SK-N-SH (cell line): ENCODE results near the gene CAPZA2. TPM values are rescaled to one million over a fixed set of nuclear protein-coding genes. Genes with fewer than 3 reads are reported as not detected.
A peak's percentile ranks its signal among the peaks of the same experiment; 100 is the strongest.
"Not testable (repeated sequence)": the region's sequence is repeated elsewhere in the genome, so short reads cannot be mapped to it uniquely, and the experiment has no call there.

Source experiments
- CTCF ChIA-PET: fragments of 300-600, 350-600 bp; formaldehyde crosslinking; extraction: SDS; loops from one replicate; lab custom pipeline; 2021; lab: Yijun Ruan, JAX
- POLR2A ChIA-PET: fragments of 350-600 bp; sonication (Branson Sonifier 250); formaldehyde crosslinking; extraction: SDS; loops from one replicate; lab custom pipeline; 2020; ENCODE audit warnings: antibody characterized with exemption, inconsistent platforms; lab: Yijun Ruan, JAX
- DNase-seq: peaks from one replicate; pipeline ENCODE4 v3.0.0; 2012
- H2AFZ ChIP-seq: fragments of 200-600 bp; sonication (generic); 2 replicates; pipeline ENCODE4 v1.8.1; 2016; ENCODE audit warnings: antibody characterized with exemption, mild to moderate bottlenecking, low read depth
- H3F3A ChIP-seq: fragments of 200-600 bp; sonication (generic); replicated peaks from 2 replicates; pipeline ENCODE3; 2016; ENCODE audit warnings: antibody characterized with exemption, mild to moderate bottlenecking; ENCODE audit not compliant: insufficient read depth
- H3K27ac ChIP-seq, 2 experiments: fragments of 200-500 bp in 1 of 2; fragments of 200-600 bp in 1 of 2; sonication (Bioruptor generic) in 1 of 2; sonication (generic), shearing (Covaris generic) in 1 of 2; 2 replicates each; pipeline versions ENCODE4 v1.5.1 to v1.6.1; 2014 to 2016; ENCODE audit warnings: low read depth in 2 of 2, inconsistent platforms in 1 of 2, low read length in 1 of 2, mild to moderate bottlenecking in 1 of 2, mixed read lengths in 1 of 2
- H3K27me3 ChIP-seq: fragments of 200-600 bp; sonication (generic), shearing (Covaris generic); 2 replicates; pipeline ENCODE4 v1.6.1; 2016; ENCODE audit warnings: mixed run types; ENCODE audit not compliant: insufficient read depth
- H3K36me3 ChIP-seq, 2 experiments: fragments of 200-500 bp in 1 of 2; fragments of 200-600 bp in 1 of 2; sonication (Bioruptor generic) in 1 of 2; sonication (generic) in 1 of 2; replicated peaks in 1 of 2; 2 replicates each; pipeline versions ENCODE3 to v1.5.1; 2014 to 2016; ENCODE audit warnings: low read length in 1 of 2, mild to moderate bottlenecking in 1 of 2; ENCODE audit not compliant: insufficient read depth in 2 of 2, control insufficient read depth in 1 of 2
- H3K4me1 ChIP-seq, 2 experiments: fragments of 200-500 bp in 1 of 2; fragments of 200-600 bp in 1 of 2; sonication (Bioruptor generic) in 1 of 2; sonication (generic), shearing (Covaris generic) in 1 of 2; 2 replicates each; pipeline versions ENCODE4 v1.5.1 to v1.6.1; 2014 to 2016; ENCODE audit warnings: low read depth in 1 of 2, low read length in 1 of 2, mixed run types in 1 of 2; ENCODE audit not compliant: insufficient read depth in 2 of 2, control insufficient read depth in 1 of 2
- H3K4me2 ChIP-seq: fragments of 200-600 bp; sonication (generic), shearing (Covaris generic); 2 replicates; pipeline ENCODE4 v1.6.1; 2017; ENCODE audit warnings: mixed run types
- H3K4me3 ChIP-seq, 2 experiments: fragments of 200-500 bp in 1 of 2; fragments of 200-600 bp in 1 of 2; sonication (Bioruptor generic) in 1 of 2; sonication (generic), shearing (Covaris generic) in 1 of 2; 2 replicates each; pipeline versions ENCODE4 v1.5.1 to v1.8.1; 2014 to 2016; ENCODE audit warnings: low read depth in 2 of 2, inconsistent platforms in 1 of 2, low read length in 1 of 2, mild to moderate bottlenecking in 1 of 2, mixed read lengths in 1 of 2, moderate library complexity in 1 of 2
- H3K79me2 ChIP-seq: fragments of 200-600 bp; sonication (generic); 2 replicates; pipeline ENCODE4 v1.8.1; 2017; ENCODE audit warnings: mild to moderate bottlenecking; ENCODE audit not compliant: insufficient read depth
- H3K9ac ChIP-seq: fragments of 200-600 bp; sonication (generic); 2 replicates; pipeline ENCODE4 v1.6.1; 2017; ENCODE audit warnings: mixed run types
- H3K9me2 ChIP-seq: fragments of 200-600 bp; sonication (generic); 2 replicates; pipeline ENCODE4 v1.6.1; 2017; ENCODE audit warnings: mixed run types
- H3K9me3 ChIP-seq: fragments of 200-600 bp; sonication (generic); 2 replicates; pipeline ENCODE4 v1.6.1; 2017; ENCODE audit warnings: mixed run types, mild to moderate bottlenecking, moderate library complexity
- H4K20me1 ChIP-seq: fragments of 200-600 bp; sonication (generic); 2 replicates; pipeline ENCODE4 v1.6.1; 2017; ENCODE audit warnings: mild to moderate bottlenecking, mixed run types; ENCODE audit not compliant: insufficient read depth
- GATA2 ChIP-seq: sonication (generic); formaldehyde crosslinking; IDR thresholded peaks from 2 replicates; pipeline ENCODE4 v1.5.0; 2020; ENCODE audit warnings: mild to moderate bottlenecking, missing genetic modification reagents
- RAD21 ChIP-seq: IDR thresholded peaks from 2 replicates; pipeline ENCODE4 v1.6.1; 2012; ENCODE audit warnings: mild to moderate bottlenecking, low read length
- RCOR1 ChIP-seq: fragments of 150-350 bp; IDR thresholded peaks from 2 replicates; pipeline ENCODE4 v1.6.1; 2017; ENCODE audit warnings: antibody characterized with exemption, low read length
- WGBS: methylation state at CpG from one replicate; pipeline ENCODE4 v1.1.6; 2017; ENCODE audit warnings: low lambda C conversion rate; 5-methylcytosine and 5-hydroxymethylcytosine counted together
- polyA plus RNA-seq, 3 experiments: library from polyadenylated mRNA; depleted of rRNA; stranded (reverse); fragments of >200 nt; gene quantifications; 2 replicates each; pipeline ENCODE4 v1.2.3, GENCODE V29; 2012
- TF ChIP-seq, protein P1 (sequence below): IDR thresholded peaks from 2 replicates; pipeline ENCODE4 v1.6.1; 2012; ENCODE audit warnings: mild to moderate bottlenecking, low read depth, low read length, moderate library complexity
- TF ChIP-seq, protein P2 (sequence below): IDR thresholded peaks from 2 replicates; pipeline ENCODE4; 2012
- TF ChIP-seq, protein P3 (sequence below): IDR thresholded peaks from 2 replicates; pipeline ENCODE4 v1.4.0; 2012; ENCODE audit warnings: low read depth, borderline replicate concordance

Gene CAPZA2
- polyA plus RNA-seq, 1 of the 3 experiments (the other 2 are of a cell fraction): 44.6 TPM

DNA sequence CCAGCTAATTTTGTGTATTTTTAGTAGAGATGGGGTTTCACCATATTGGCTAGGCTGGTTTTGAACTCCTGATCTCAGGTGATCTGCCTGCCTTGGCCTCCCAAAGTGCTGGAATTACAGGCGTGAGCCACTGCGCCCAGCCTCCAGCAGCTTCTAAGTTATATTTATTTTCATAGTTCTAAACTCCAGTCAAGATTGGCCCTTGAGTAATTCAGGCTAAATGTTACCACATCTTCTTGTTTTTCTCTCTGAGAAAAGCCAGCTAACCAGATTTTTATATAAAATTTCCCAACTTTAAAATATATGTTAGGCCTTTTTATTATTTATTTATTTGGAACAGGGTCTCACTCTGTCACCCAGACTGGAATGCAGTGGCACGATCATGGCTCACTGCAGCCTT lies 49.0 kb upstream of the CAPZA2 start:
- H3K9ac ChIP-seq, H2AFZ ChIP-seq, POLR2A ChIA-PET, H4K20me1 ChIP-seq, H3K79me2 ChIP-seq, DNase-seq, H3K4me3 ChIP-seq, H3F3A ChIP-seq, H3K27ac ChIP-seq, H3K4me2 ChIP-seq, H3K4me1 ChIP-seq, H3K36me3 ChIP-seq, H3K9me2 ChIP-seq, H3K9me3 ChIP-seq: not testable (repeated sequence)
- 28% methylated on average over 3 of the region's 3 CpGs for WGBS
- CTCF ChIA-PET: interaction anchor here (1.7 to 14.8 kb wide), 5 partner anchors 219 to 641 kb away, joined by 5 to 192 read pairs (median 6); no protein-coding TSS in a partner anchor
- H3K27me3 ChIP-seq: peaks cover 36% of the 10 kb centered on the region; the same call in 1 of the 2 replicates

DNA sequence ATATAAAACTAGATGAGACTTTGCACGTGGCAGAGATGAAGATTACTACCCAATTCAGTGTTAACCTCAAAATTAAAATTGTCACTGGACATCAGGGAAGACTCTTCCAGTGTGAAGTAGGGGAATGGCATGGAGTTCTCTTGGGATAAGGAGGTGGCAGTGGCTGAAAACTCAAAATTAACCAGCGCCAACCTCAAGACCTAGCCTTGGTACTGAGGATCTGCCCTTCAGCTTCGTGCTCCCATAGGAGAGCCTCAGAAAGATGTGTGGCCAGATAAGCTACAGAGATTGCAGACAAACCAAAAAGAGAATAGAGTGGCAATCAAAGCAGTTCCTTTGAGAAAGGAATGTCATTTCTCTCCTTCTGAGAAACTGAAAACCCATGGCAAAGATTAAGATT lies 47.3 kb upstream of the CAPZA2 start:
- 14% methylated on average over 3 of the region's 3 CpGs for WGBS
- H3K4me1 ChIP-seq: no peaks in the 10 kb centered on the region
- H3K9me2 ChIP-seq: no peaks in the 10 kb centered on the region
- no peak overlapping the region for H3K27ac ChIP-seq
- no peak overlapping the region for H3K4me2 ChIP-seq
- no peaks in the 10 kb centered on the region for H3K79me2 ChIP-seq
- no peaks in the 10 kb centered on the region for H4K20me1 ChIP-seq
- no peak overlapping the region for H3K4me3 ChIP-seq
- H3K9ac ChIP-seq: no peak overlapping the region
- H3K27me3 ChIP-seq: peaks cover 28% of the 10 kb centered on the region; the same call in 1 of the 2 replicates
- DNase-seq: no peak
- H3K9me3 ChIP-seq: no peaks in the 10 kb centered on the region
- ChIA-PET POLR2A (no interaction called here), CTCF (interaction anchor here (1.0 to 14.8 kb wide), 5 partner anchors 12 to 643 kb away, joined by 3 to 192 read pairs (median 5); no protein-coding TSS in a partner anchor)
- TF ChIP-seq RCOR1: no peak
- TF ChIP-seq, protein P1, sequence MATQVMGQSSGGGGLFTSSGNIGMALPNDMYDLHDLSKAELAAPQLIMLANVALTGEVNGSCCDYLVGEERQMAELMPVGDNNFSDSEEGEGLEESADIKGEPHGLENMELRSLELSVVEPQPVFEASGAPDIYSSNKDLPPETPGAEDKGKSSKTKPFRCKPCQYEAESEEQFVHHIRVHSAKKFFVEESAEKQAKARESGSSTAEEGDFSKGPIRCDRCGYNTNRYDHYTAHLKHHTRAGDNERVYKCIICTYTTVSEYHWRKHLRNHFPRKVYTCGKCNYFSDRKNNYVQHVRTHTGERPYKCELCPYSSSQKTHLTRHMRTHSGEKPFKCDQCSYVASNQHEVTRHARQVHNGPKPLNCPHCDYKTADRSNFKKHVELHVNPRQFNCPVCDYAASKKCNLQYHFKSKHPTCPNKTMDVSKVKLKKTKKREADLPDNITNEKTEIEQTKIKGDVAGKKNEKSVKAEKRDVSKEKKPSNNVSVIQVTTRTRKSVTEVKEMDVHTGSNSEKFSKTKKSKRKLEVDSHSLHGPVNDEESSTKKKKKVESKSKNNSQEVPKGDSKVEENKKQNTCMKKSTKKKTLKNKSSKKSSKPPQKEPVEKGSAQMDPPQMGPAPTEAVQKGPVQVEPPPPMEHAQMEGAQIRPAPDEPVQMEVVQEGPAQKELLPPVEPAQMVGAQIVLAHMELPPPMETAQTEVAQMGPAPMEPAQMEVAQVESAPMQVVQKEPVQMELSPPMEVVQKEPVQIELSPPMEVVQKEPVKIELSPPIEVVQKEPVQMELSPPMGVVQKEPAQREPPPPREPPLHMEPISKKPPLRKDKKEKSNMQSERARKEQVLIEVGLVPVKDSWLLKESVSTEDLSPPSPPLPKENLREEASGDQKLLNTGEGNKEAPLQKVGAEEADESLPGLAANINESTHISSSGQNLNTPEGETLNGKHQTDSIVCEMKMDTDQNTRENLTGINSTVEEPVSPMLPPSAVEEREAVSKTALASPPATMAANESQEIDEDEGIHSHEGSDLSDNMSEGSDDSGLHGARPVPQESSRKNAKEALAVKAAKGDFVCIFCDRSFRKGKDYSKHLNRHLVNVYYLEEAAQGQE: peak; percentile 82
- H3K36me3 ChIP-seq: no peaks in the 10 kb centered on the region
- no peaks in the 10 kb centered on the region for H3F3A ChIP-seq
- no peak overlapping the region for H2AFZ ChIP-seq

DNA sequence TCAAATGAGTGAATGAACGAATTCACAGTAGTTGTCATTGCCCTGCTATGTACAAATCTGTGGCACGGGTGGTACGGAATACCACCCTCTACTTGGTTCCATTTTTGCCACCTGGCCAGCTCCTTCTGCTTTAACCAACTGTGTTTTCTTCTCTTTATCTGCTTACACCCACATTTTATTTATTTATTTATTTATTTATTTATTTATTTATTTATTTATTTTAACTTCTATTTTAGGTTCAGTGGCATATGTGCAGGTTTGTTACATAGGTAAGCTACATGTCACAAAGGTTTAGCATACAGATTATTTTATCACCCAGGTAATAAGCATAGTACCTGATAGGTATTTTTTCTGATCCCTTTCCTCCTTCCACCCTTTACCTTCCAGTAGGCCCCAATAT lies 42.2 kb upstream of the CAPZA2 start:
- Histone ChIP-seq H3K9me3 (0 out of 2 replicates have a peak, but pooled peaks cover 2% of the 10 kb centered on the region), H3K27me3 (peaks cover 15% of the 10 kb centered on the region; the same call in 1 of the 2 replicates), H3F3A (no peaks in the 10 kb centered on the region), H3K4me3 (no peak overlapping the region), H4K20me1 (no peaks in the 10 kb centered on the region), H3K9ac (no peak overlapping the region), H2AFZ (no peak overlapping the region), H3K79me2 (no peaks in the 10 kb centered on the region), H3K9me2 (no peaks in the 10 kb centered on the region), H3K36me3 (no peaks in the 10 kb centered on the region), H3K27ac (no peak overlapping the region), H3K4me2 (no peak overlapping the region), H3K4me1 (no peaks in the 10 kb centered on the region)
- 34% methylated on average over 3 of the region's 3 CpGs for WGBS
- ChIA-PET CTCF (interaction anchor here (1.2 to 1.5 kb wide), 3 partner anchors 10 to 228 kb away, joined by 4 to 6 read pairs (median 4); no protein-coding TSS in a partner anchor), POLR2A (no interaction called here)
- TF ChIP-seq, protein P2, sequence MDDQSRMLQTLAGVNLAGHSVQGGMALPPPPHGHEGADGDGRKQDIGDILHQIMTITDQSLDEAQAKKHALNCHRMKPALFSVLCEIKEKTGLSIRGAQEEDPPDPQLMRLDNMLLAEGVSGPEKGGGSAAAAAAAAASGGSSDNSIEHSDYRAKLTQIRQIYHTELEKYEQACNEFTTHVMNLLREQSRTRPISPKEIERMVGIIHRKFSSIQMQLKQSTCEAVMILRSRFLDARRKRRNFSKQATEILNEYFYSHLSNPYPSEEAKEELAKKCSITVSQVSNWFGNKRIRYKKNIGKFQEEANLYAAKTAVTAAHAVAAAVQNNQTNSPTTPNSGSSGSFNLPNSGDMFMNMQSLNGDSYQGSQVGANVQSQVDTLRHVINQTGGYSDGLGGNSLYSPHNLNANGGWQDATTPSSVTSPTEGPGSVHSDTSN: no peak
- TF ChIP-seq GATA2 (CRISPR knock-in tag) (no peak), RAD21 (no peak)
- TF ChIP-seq, protein P3, sequence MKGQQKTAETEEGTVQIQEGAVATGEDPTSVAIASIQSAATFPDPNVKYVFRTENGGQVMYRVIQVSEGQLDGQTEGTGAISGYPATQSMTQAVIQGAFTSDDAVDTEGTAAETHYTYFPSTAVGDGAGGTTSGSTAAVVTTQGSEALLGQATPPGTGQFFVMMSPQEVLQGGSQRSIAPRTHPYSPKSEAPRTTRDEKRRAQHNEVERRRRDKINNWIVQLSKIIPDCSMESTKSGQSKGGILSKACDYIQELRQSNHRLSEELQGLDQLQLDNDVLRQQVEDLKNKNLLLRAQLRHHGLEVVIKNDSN: no peak
- no peak for DNase-seq

DNA sequence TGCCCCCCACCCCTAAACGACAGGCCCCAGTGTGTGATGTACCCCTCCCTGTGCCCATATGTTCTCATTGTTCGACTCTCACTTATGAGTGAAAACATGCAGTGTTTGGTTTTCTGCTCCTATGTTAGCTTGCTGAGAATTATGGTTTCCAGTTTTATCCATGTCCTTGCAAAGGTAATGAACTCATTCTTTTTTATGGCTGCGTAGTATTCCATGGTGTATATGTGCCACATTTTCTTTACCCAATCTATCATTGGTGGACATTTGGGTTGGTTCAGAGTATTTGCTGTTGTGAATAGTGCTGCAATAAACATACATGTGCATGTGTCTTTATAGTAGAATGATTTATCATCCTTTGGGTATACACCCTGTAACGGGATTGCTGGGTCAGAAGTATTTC lies 40.7 kb upstream of the CAPZA2 start:
- H3K9ac ChIP-seq, POLR2A ChIA-PET, H3K27me3 ChIP-seq, H4K20me1 ChIP-seq, H3K9me3 ChIP-seq, H3F3A ChIP-seq, H3K4me2 ChIP-seq, H3K4me1 ChIP-seq, H3K4me3 ChIP-seq, H2AFZ ChIP-seq, DNase-seq, CTCF ChIA-PET, H3K36me3 ChIP-seq, H3K9me2 ChIP-seq, H3K27ac ChIP-seq, H3K79me2 ChIP-seq: not testable (repeated sequence)
- 29% methylated on average over 4 of the region's 4 CpGs for WGBS
